ENCODE data around the gene DDAH2.

- TF ChIP-seq CTCF (IDR thresholded peaks at IDR 0.05; ENCODE audit: poor library complexity, severe bottlenecking) (no peak), POLR2AphosphoS5 (IDR thresholded peaks at IDR 0.05) (no peak), RAD21 (conservative IDR thresholded peaks at IDR 0.05) (no peak), EP300 (conservative IDR thresholded peaks at IDR 0.05; ENCODE audit: poor library complexity, severe bottlenecking) (no peak), EZH2 (IDR thresholded peaks at IDR 0.05; ENCODE audit: borderline replicate concordance, insufficient read depth, low read length, poor library complexity, severe bottlenecking) (no peak), TAF1 (IDR thresholded peaks at IDR 0.05; ENCODE audit: low read depth) (no peak), MXI1 (conservative IDR thresholded peaks at IDR 0.05; ENCODE audit: poor library complexity, severe bottlenecking) (no peak), SMC3 (conservative IDR thresholded peaks at IDR 0.05; ENCODE audit: poor library complexity) (no peak)
These were observed 11.4 kb downstream of the DDAH2 start for GRCh38 chr6:31717499-31718222.
